ENCODE data around the gene CHST15.

The CHST15 gene

GRCh38 chr10:124032087-124032935, 61.1 kb downstream of the CHST15 start:
- DNase-seq = no peak

DNA sequence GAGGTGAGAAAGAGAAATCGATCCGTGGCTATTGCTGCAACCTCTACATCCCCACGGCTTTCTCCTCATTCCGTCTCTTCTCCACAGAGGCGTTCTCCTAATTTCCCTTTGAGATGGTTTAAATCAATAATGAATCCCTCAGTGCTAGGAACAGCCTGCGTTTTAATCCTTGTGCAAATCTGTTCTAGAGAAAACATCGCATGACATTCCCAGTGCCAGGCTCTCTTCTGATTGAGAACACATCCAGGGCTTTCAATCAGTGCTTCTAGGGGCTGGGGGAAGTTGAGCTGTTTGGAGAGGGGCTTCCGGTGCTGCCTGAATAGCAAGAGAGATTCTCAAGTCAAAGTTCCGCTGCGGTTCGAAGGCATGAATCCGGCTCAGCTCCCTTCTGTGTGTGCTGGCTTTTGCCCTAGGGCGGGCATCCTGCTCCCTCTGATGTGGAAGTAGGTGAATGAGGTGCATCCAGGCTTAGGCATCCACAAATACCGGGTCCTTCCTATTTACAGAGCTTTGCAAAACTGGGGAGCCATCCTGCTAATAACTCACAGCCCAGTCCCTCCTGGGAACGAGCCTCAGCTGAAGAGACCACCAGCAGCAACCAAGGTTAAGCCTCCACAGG, 62.8 kb downstream of the CHST15 start:
- no peak for DNase-seq

DNA sequence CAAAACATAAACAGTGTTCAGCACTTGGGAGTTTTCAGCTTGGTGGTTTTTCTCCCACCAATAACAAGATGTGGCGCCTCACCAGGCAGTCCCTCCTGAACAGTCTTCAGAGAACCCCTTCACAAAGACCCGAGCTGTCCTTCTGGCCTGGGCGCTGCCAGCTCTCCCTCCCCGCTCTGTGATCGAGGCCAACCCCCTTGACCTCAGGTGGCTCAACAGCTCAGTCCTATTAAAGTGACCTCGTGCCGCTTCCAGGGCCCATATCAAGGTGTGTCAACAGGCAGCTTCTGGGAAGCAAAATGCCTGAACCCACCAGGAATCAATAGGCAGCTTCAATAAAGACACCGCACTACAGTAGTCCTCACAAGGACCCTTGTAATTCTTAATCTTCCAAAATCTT, 63.3 kb downstream of the CHST15 start:
- DNase-seq = no peak

DNA sequence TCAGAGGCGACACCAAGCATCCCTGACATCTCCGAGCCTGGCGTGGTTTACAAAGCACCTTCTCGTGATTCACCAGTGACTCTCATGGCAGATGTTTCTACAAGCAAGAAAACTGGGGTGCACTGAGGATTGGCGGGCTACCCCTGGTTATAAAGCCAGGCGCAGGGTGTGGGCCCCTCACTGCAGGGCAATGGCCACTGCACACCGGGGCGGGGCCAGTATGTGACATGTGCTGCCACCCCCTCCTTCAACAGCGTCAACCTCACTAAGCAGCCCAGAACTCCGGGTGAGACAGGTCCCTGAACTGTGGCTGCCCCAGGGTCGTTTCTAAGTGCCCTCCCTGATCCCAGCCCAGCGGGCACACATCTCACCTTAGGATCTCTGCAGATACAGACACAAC, 63.8 kb downstream of the CHST15 start:
- DNase-seq = no peak

GRCh38 chr10:124028700-124029480, 64.5 kb downstream of the CHST15 start:
- no peak for DNase-seq

GRCh38 chr10:124027651-124028050, 65.7 kb downstream of the CHST15 start:
- no peak for DNase-seq

GRCh38 chr10:124027031-124027611, 66.3 kb downstream of the CHST15 start:
- no peak for DNase-seq

DNA sequence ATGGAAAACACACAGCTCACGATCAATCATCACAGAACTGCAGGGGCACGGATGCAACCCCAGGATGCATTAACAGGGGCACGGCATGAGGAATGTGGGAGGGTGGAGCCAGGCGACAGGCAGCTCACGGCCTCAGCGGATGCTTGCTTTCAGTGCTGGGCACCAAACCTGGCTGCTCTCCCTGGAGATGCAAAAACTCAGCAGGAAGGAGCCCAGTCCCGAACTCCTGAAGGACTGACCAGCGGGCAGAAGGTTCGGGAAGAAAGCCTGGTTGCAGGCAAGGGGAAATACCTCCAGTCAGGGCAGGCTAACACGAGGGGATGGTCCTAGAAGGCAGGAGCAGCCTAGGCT, 66.8 kb downstream of the CHST15 start:
- DNase-seq = no peak

DNA sequence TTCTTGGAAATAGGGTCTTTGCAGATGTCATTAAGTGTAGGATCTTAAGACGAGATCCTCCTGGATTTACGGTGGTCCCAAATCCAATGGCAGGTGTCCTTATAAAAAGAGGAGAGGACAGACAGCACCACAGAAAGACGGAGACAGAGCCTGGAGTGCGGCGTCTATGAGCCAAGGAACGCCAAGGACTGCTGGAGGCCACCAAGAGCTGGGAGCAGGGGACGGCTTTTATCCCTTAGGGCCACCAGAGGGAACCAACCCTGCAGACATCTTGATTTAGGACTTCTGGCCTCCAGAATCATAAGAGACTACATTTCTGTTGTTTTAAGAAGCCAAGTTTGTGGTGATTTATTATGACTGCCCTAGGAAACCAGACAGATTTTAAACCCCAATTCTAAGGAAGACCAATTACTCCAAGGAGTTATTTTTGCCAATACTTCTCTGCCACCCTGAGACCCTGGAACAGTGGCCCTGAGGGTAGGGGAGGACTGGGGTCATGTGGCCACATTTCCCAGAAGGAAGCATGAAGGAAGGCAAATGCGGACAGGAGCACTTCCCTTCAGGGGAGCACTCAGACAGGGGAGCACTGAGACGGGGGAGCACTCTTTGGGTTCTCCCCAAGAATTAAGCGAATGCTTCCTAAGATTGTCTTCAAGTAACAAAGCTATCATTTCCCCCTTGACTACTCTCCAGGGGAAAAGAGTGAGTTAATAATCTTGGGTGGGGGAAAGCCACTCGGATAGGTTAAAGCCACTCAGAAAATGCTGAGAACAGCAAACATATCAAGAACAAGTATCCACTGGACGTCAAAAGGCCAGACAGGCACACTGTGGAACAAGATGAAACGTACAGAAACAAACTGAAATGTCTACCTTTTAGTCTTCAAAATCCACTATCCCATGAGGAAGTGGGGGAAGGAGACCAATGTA, 67.5 kb downstream of the CHST15 start:
- DNase-seq = peak in 2 of 56 donors; percentile 15 to 25

GRCh38 chr10:124025152-124025551, 68.2 kb downstream of the CHST15 start:
- DNase-seq = no peak

GRCh38 chr10:124022066-124022465, 71.3 kb downstream of the CHST15 start:
- no peak for DNase-seq

GRCh38 chr10:124020981-124021815, 72.2 kb downstream of the CHST15 start:
- DNase-seq = peak in 14 of 56 donors; percentile 3 to 61 (median 20)

GRCh38 chr10:124019886-124020797, 73.3 kb downstream of the CHST15 start:
- DNase-seq = no peak

DNA sequence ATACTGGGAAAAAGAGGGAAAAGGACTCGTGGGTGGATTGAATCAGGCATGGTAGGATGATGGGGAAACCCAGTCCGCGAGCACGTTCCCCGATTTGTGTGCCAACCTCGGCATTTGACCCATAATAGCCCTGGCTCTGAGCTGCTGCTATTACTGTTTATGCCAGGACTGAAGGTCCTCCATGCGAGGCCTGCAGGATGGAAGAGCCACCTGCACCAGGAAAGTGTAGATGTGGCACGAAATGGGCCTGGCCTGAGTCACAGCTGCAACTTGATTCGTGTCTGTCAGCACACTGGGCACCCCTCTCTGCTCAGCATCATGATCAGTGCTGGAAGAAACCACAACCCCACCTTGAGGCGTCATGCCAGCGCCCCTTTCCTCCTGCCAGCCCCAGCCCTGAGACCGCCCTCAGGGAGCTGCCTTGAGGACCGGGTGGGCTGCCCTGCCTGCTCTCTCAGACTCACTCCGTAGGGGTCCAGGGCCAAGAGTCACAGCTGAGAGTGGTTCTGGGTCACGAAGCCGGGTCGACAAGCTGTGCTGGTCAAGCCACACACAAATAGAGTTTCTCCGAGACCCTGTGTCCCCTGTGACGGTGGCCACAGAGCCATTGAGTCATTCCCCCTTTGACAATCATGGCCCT, 74.4 kb downstream of the CHST15 start:
- no peak for DNase-seq

DNA sequence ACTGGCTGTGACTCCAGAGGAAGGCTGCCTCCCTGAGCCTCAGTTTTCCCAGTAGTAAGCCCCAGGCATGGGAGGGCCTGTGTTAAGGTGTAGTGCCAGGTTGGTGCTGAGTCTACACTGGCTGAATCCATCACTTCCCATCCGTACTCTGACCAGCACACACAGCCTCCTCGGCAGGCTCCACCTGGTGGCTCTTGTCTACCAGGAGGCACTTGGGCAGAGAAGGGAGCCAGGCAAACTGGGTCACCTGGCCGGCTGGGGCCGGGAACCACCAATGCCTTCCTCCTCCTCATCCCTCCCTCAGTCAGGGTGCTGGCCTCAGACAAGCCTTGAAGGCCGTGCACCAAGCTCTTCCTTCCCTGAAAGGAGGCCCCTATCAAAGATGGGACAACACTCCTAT, 75.7 kb downstream of the CHST15 start:
- DNase-seq = no peak

DNA sequence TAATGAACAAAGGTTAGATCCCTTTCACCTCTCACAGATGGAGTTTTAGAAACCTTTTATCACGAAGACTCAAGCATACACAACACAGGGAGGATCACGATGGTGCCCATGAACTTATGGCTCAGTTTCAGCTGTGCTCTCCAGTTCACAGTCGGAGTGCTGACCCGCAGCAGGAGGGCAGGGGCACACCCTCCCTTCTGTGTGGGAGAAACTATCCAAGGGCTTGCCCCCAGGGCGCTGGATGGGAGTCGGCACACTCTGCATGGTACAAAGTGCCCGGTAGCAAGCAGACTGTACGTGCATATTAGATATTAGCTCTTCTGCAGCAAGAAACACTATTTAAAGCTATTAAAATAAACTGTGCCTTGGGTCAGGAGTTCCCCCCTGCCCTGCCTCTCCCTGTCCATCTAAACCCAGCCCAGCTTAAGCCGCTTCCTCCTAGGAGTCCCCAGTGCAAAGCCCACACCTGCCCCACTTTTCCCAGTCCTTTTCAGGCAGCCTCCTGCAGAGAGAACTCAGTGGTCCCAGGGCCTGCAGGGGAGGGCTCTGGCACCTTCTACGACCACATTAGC, 76.5 kb downstream of the CHST15 start:
- DNase-seq = no peak

DNA sequence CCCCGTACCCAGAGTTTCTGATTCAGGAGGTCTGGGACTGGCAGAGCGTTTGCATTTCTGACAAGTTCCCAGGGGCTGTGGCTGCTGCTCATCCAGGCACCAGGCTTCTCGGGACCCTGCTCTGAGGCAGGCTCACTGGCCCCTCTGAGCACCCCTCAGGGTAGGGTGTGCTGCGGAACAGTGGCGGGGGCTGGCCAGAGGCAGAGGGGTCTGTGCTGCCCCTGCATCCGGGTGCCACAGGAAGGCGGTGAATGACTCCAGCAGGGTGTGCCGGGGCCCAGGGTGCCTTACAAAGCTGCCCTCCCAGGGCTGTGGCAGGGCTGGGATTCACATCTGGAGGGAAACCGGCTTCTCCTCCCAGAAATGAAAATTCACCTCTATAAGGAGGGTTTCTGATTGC, 77.4 kb downstream of the CHST15 start:
- DNase-seq = no peak
